Measurements from ENCODE around the gene ALDH3B1. TPM values are rescaled to one million over a fixed set of nuclear protein-coding genes. Genes with fewer than 3 reads are reported as not detected.

The ALDH3B1 gene
- total and polyA plus RNA-seq, 2 donors from 2014 or later = 20.9 to 42.7 TPM

- Histone ChIP-seq H3K4me1 (ENCODE audit: control insufficient read depth in 2 of 3, insufficient read depth in 2 of 3, low read depth in 1 of 3, low read length in 3 of 3) (peaks cover 0 to 17% (median 10%) of the 10 kb centered on the region in 3 donors), H3K27ac (ENCODE audit: low read depth in 2 of 2, low read length in 2 of 2) (peak overlapping the region; percentile 91 to 92), H3K27me3 (ENCODE audit: control insufficient read depth, insufficient read depth, low read length) (no peaks in the 10 kb centered on the region), H3K36me3 (ENCODE audit: control insufficient read depth in 2 of 3, insufficient read depth in 3 of 3, low read length in 3 of 3) (peaks cover 0 to 7% (median 3%) of the 10 kb centered on the region in 3 donors), H3K9ac (ENCODE audit: low read length in 3 of 3) (peak overlapping the region; percentile 69 to 99 (median 70)), H3K9me3 (ENCODE audit: control insufficient read depth in 2 of 3, insufficient read depth in 1 of 3, low read length in 3 of 3) (no peaks in the 10 kb centered on the region), H3K4me3 (ENCODE audit: low read length in 3 of 3) (peak overlapping the region; percentile 78 to 96 (median 85))
- DNase-seq (peak in 1 of 5 donors; percentile 44), FAIRE-seq (no peak)
- intact Hi-C loops (cut with DNase I) = no loop called here
- no peak for TF ChIP-seq CTCF (IDR thresholded peaks at IDR 0.05; ENCODE audit: borderline replicate concordance, extremely low read depth, insufficient read depth)
Observed at GRCh38 chr11:68031144-68031464, 21.0 kb downstream of the ALDH3B1 start.

GRCh38 chr11:68032003-68032402, 21.9 kb downstream of the ALDH3B1 start:
- DNase-seq = no peak
- Histone ChIP-seq H3K27me3 (ENCODE audit: control insufficient read depth, insufficient read depth, low read length) (no peaks in the 10 kb centered on the region), H3K27ac (ENCODE audit: low read depth in 2 of 2, low read length in 2 of 2) (no peak overlapping the region), H3K4me3 (ENCODE audit: low read length in 3 of 3) (peak overlapping the region in 2 of 3 donors; percentile 20 to 96), H3K9me3 (ENCODE audit: control insufficient read depth in 2 of 3, insufficient read depth in 1 of 3, low read length in 3 of 3) (no peaks in the 10 kb centered on the region), H3K9ac (ENCODE audit: low read length in 3 of 3) (peak overlapping the region in 2 of 3 donors; percentile 37 to 99), H3K36me3 (ENCODE audit: control insufficient read depth in 2 of 3, insufficient read depth in 3 of 3, low read length in 3 of 3) (peaks cover 0 to 7% (median 3%) of the 10 kb centered on the region in 3 donors), H3K4me1 (ENCODE audit: control insufficient read depth in 2 of 3, insufficient read depth in 2 of 3, low read depth in 1 of 3, low read length in 3 of 3) (peaks cover 0 to 26% (median 10%) of the 10 kb centered on the region in 3 donors)
- no peak for FAIRE-seq
- TF ChIP-seq CTCF (IDR thresholded peaks at IDR 0.05; ENCODE audit: borderline replicate concordance, extremely low read depth, insufficient read depth) = no peak
- intact Hi-C loops (cut with DNase I) = no loop called here

- H3K9me3 ChIP-seq (ENCODE audit: control insufficient read depth in 2 of 3, insufficient read depth in 1 of 3, low read length in 3 of 3) = no peaks in the 10 kb centered on the region
- TF ChIP-seq CTCF (IDR thresholded peaks at IDR 0.05; ENCODE audit: borderline replicate concordance, extremely low read depth, insufficient read depth) = no peak
- intact Hi-C loops (cut with DNase I) = no loop called here
- H3K27ac ChIP-seq (ENCODE audit: low read depth in 2 of 2, low read length in 2 of 2) = no peak overlapping the region
- H3K27me3 ChIP-seq (ENCODE audit: control insufficient read depth, insufficient read depth, low read length) = no peaks in the 10 kb centered on the region
- H3K9ac ChIP-seq (ENCODE audit: low read length in 3 of 3) = no peak overlapping the region
- FAIRE-seq = no peak
- peaks cover 0 to 38% (median 15%) of the 10 kb centered on the region in 3 donors for H3K4me1 ChIP-seq (ENCODE audit: control insufficient read depth in 2 of 3, insufficient read depth in 2 of 3, low read depth in 1 of 3, low read length in 3 of 3)
- DNase-seq = no peak
- peaks cover 0 to 7% (median 3%) of the 10 kb centered on the region in 3 donors for H3K36me3 ChIP-seq (ENCODE audit: control insufficient read depth in 2 of 3, insufficient read depth in 3 of 3, low read length in 3 of 3)
- no peak overlapping the region for H3K4me3 ChIP-seq (ENCODE audit: low read length in 3 of 3)
Observed at GRCh38 chr11:68032997-68033707, 23.0 kb downstream of the ALDH3B1 start.
